CD4-positive, CD25-positive, alpha-beta regulatory T cell (primary cell): ENCODE results near the gene TRPV6. TPM values are rescaled to one million over a fixed set of nuclear protein-coding genes. Genes with fewer than 3 reads are reported as not detected.

ENCODE experiments used
- ATAC-seq, 2 donors: fragments of 150-1000 bp; cut with Tn5 transposase; one replicate each; pipeline ENCODE4 v1.10.0; 2021; ENCODE audit warnings: low read depth in 2 of 2, moderate number of reproducible peaks in 2 of 2, moderate library complexity in 1 of 2
- DNase-seq, 3 donors: peaks; one replicate each; pipeline versions ENCODE4 v3.0.0 to v3.0.0-alpha.2; 2012 to 2022; ENCODE audit warnings: mixed read lengths in 1 of 3
- H3K27ac ChIP-seq: one replicate; pipeline ENCODE4 v1.7.0; 2013; ENCODE audit warnings: mild to moderate bottlenecking, low read length; ENCODE audit not compliant: insufficient read depth, poor library complexity, severe bottlenecking
- H3K27me3 ChIP-seq: one replicate; pipeline ENCODE4 v1.7.0; 2013; ENCODE audit warnings: low read length; ENCODE audit not compliant: control insufficient read depth, insufficient read depth
- H3K36me3 ChIP-seq: one replicate; pipeline ENCODE4 v1.7.0; 2013; ENCODE audit warnings: mild to moderate bottlenecking, low read length, moderate library complexity; ENCODE audit not compliant: control insufficient read depth, insufficient read depth
- H3K4me1 ChIP-seq: 2 replicates; pipeline ENCODE4 v1.7.0; 2013; ENCODE audit warnings: mild to moderate bottlenecking, low read length; ENCODE audit not compliant: insufficient read depth, control insufficient read depth, poor library complexity, severe bottlenecking
- H3K4me3 ChIP-seq: one replicate; pipeline ENCODE4 v1.7.0; 2013; ENCODE audit warnings: low read depth, mild to moderate bottlenecking, low read length, moderate library complexity
- H3K9me3 ChIP-seq, 2 experiments: 1 replicate in 1 of 2; 2 replicates in 1 of 2; pipeline ENCODE4 v1.7.0; 2013; ENCODE audit warnings: low read length in 2 of 2, mild to moderate bottlenecking in 1 of 2, moderate library complexity in 1 of 2; ENCODE audit not compliant: control insufficient read depth in 2 of 2
- H3K27ac Mint-ChIP-seq, 3 donors: one replicate each; pipeline ENCODE4 v1.8.0; 2020 to 2022; ENCODE audit warnings: mild to moderate bottlenecking in 3 of 3, mixed read lengths in 3 of 3, moderate library complexity in 2 of 3
- H3K27me3 Mint-ChIP-seq: one replicate; pipeline ENCODE4 v1.8.0; 2022; ENCODE audit warnings: mild to moderate bottlenecking, mixed read lengths
- H3K36me3 Mint-ChIP-seq: one replicate; pipeline ENCODE4 v1.8.0; 2020; ENCODE audit warnings: mixed read lengths
- H3K4me1 Mint-ChIP-seq, 4 donors: one replicate each; pipeline ENCODE4 v1.8.0; 2020 to 2022; ENCODE audit warnings: mixed read lengths in 4 of 4, mild to moderate bottlenecking in 1 of 4
- H3K4me3 Mint-ChIP-seq, 4 donors: one replicate each; pipeline ENCODE4 v1.8.0; 2020 to 2022; ENCODE audit warnings: mild to moderate bottlenecking in 4 of 4, mixed read lengths in 4 of 4, moderate library complexity in 3 of 4
- H3K9me3 Mint-ChIP-seq, 7 donors: one replicate each; pipeline ENCODE4 v1.8.0; 2020 to 2022; ENCODE audit warnings: mixed read lengths in 7 of 7, mild to moderate bottlenecking in 3 of 7, moderate library complexity in 2 of 7
- polyA plus RNA-seq, 4 donors: library from polyadenylated mRNA; unstranded; fragments of 300-500 nt; fragmentation: Illumina TruSeq; gene quantifications; one replicate each; pipeline ENCODE4 v1.2.3, GENCODE V29; 2021
- total RNA-seq: library from RNA; stranded (reverse); gene quantifications from one replicate; pipeline ENCODE4 v1.2.3, GENCODE V29; 2022

TRPV6 gene
- total RNA-seq (not detected), polyA plus RNA-seq (under 1 TPM in 2 of 4 donors, not detected in 2; 0.17 to 0.30 TPM)

DNA sequence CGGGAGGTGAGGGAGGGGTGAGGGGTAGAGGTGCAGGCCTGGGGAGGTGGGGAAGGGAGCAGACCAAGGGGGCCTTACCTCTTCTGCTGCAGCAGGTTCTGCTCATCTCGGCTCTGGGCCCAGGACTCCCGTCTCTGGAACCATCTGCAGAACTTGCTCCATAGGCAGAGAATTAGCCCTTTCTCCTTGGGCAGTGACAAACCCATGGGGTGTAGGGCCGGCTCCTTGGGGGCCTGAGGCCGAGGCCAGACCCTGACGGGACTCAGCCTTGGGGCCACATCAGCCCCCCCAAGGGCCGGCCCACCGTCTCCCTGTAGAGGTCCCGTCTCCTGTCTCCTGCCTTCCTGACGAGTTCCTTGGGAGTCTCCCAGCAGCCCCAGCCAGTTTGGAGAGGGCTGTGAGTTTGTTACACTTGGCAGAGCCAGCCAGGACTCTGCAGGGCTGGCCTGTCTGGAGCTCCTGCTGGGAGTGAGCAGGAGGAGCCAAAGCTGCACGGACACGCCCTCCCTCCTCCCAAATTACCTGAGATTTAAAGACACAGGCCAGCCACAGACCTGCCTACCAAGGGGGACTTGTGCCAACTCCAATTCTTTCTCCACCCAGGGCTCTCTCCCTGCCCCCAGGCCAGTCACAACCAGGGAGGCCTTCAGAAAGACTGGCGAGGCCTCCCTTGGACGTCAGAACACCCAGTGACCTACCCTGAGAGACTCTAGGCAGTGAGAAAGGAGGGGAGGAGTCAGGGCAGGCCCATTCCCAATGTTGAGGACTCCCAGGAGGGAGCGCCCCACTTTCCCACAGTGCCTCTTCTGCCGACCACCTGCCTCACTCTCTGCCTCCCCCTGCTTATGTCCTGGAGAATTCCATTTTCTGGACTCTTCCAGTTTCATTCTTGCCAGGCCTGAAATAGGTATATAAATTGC is at the start of gene TRPV6:
Gene TRPV6 (minus strand): TSS at position 435 of the 920 bp plus-strand sequence.
- no peak within 1 kb of the TSS for H3K27ac Mint-ChIP-seq
- peaks cover 0 to 4% (median 0%) of the 10 kb centered on the region in 7 donors for H3K9me3 Mint-ChIP-seq
- H3K4me1 Mint-ChIP-seq = peaks cover 0 to 4% (median 2%) of the 10 kb centered on the region in 4 donors
- H3K36me3 Mint-ChIP-seq = no peaks in the 10 kb centered on the region
- H3K4me3 ChIP-seq = no peak within 1 kb of the TSS
- H3K4me1 ChIP-seq = peaks cover 3% of the 10 kb centered on the region
- no peaks in the 10 kb centered on the region for H3K27me3 ChIP-seq
- H3K36me3 ChIP-seq = no peaks in the 10 kb centered on the region
- peaks cover 6% of the 10 kb centered on the region for H3K27me3 Mint-ChIP-seq
- DNase-seq = no peak
- H3K4me3 Mint-ChIP-seq = no peak within 1 kb of the TSS
- ATAC-seq = no peak
- H3K9me3 ChIP-seq = no peaks in the 10 kb centered on the region
- no peak within 1 kb of the TSS for H3K27ac ChIP-seq

DNA sequence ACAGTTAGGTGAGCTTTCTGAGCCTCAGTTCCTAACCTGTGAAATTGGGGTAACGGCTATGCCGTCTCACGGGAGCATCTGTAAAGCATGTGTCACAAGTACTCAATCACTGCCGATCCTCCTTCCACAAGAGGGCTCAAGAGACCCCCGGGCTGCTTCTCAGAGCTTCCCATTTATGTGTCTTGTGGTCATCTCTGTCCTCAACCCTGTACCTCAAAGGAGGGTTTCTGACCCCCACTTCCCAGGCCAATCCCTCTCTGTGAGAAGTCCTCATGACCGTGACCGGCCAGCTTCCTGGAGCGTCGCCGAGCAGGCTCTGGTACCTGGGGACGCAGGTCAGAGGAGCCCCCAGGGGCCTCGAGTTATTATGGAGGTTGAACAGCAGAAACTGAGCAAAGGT is 48.5 kb upstream of the TRPV6 start:
- Mint-ChIP-seq H3K27me3 (peaks cover 20% of the 10 kb centered on the region), H3K36me3 (no peaks in the 10 kb centered on the region), H3K4me3 (no peak overlapping the region), H3K27ac (no peak overlapping the region), H3K9me3 (peaks cover 0 to 3% (median 0%) of the 10 kb centered on the region in 7 donors), H3K4me1 (peaks cover 0 to 3% (median 0%) of the 10 kb centered on the region in 4 donors)
- Histone ChIP-seq H3K9me3 (no peaks in the 10 kb centered on the region), H3K36me3 (no peaks in the 10 kb centered on the region), H3K4me3 (no peak overlapping the region), H3K4me1 (no peaks in the 10 kb centered on the region), H3K27me3 (no peaks in the 10 kb centered on the region), H3K27ac (no peak overlapping the region)
- DNase-seq (no peak), ATAC-seq (no peak)

DNA sequence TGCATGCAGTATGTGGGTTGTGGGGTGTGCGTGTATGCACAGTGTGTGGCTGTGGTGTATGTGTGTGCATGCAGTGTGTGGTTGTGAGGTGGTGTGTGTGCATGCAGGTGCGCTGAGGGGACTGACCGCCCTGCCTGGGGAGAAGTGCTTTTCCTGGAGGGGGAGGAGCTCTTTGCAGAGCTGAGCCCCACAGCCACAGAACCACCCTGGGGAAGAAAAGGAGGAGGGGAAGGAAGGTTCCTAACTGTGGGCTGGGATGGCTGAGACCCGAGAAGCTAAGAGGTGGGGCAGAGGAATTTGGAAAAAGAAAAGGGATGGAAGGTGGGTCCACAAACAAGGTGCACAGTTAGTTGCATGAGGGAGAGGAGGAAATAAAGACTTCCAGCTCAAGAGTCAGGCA is 48.1 kb upstream of the TRPV6 start, which contains the start of gene TRPV5:
Gene TRPV5 (minus strand): TSS at position 123 of the 400 bp plus-strand sequence. CDS start 287 bp downstream, outside the sequence.
- no peak within 1 kb of the TSS for H3K4me3 ChIP-seq
- no peak within 1 kb of the TSS for H3K4me3 Mint-ChIP-seq

DNA sequence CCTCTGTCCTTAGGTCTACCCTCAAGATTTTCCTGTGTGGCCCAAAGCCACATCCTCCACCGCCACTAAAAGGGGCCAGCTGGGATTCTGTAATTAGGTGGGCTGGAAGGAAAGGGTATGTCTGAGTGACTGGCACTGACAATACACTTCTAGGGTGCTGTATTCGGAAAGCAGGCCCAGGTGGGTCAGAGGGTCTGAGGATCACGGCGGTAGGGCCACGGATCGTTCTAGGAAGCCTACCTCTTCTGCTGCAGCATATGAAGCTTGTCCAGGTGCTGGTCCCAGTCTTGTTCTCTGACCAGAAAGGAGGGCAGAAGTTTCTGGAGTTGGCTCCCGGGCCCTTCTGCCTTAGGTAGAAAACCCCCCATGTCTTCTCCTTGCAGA is 47.5 kb upstream of the TRPV6 start:
- Mint-ChIP-seq H3K4me1 (peaks cover 0 to 3% (median 0%) of the 10 kb centered on the region in 4 donors), H3K4me3 (no peak overlapping the region), H3K27me3 (peaks cover 20% of the 10 kb centered on the region), H3K27ac (no peak overlapping the region), H3K36me3 (no peaks in the 10 kb centered on the region), H3K9me3 (peaks cover 0 to 3% (median 0%) of the 10 kb centered on the region in 7 donors)
- no peak for DNase-seq
- Histone ChIP-seq H3K4me3 (no peak overlapping the region), H3K27ac (no peak overlapping the region), H3K4me1 (no peaks in the 10 kb centered on the region), H3K9me3 (no peaks in the 10 kb centered on the region), H3K36me3 (no peaks in the 10 kb centered on the region), H3K27me3 (no peaks in the 10 kb centered on the region)
- no peak for ATAC-seq

More for the DNA sequence above, 48.1 kb upstream of the TRPV6 start, which contains the start of gene TRPV5:
- peaks cover 20% of the 10 kb centered on the region for H3K27me3 Mint-ChIP-seq
- H3K36me3 ChIP-seq = no peaks in the 10 kb centered on the region
- H3K36me3 Mint-ChIP-seq = no peaks in the 10 kb centered on the region
- H3K4me1 ChIP-seq = no peaks in the 10 kb centered on the region
- ATAC-seq (no peak), DNase-seq (no peak)
- peaks cover 0 to 3% (median 0%) of the 10 kb centered on the region in 4 donors for H3K4me1 Mint-ChIP-seq
- no peak within 1 kb of the TSS for H3K27ac ChIP-seq
- peak within 1 kb of the TSS in 1 of 3 donors; percentile 12 for H3K27ac Mint-ChIP-seq
- peaks cover 0 to 3% (median 0%) of the 10 kb centered on the region in 7 donors for H3K9me3 Mint-ChIP-seq
- no peaks in the 10 kb centered on the region for H3K9me3 ChIP-seq
- no peaks in the 10 kb centered on the region for H3K27me3 ChIP-seq

DNA sequence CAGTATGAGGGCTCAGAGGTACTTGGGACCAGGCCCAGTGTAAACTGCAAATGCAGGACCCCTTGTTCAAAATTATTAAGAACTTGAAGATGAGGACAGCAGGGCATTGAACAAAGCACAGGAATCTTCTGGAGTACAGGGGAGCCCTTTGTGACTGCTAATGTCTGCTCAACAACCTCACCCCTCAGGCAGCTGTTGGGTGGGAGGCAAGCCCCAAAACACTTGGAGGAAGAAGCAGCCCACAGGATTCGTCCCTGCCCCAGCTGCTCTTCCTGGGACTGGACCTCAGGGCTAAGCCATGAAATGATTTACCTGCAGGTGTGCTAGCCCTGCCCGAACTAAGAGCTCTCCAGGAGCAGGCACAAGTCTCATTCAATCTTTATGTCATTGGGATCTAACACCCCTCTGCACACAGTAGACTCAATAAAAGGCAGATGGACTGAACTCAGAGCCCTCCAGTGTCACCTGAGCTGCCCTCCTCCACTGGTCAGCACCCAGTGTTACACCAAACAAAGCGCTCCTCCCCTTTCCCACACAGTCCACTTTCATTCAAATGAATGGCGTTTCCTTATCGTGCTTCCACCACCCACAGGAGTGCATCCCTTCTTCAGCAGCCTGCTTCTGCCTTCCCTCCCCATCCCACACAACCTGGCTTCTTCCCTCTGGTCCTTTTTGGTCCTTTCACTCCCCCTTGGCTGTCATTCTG is 47.0 kb upstream of the TRPV6 start:
- Histone ChIP-seq H3K9me3 (no peaks in the 10 kb centered on the region), H3K27me3 (no peaks in the 10 kb centered on the region), H3K4me3 (no peak overlapping the region), H3K36me3 (no peaks in the 10 kb centered on the region), H3K4me1 (no peaks in the 10 kb centered on the region), H3K27ac (no peak overlapping the region)
- H3K4me3 Mint-ChIP-seq = no peak overlapping the region
- no peak overlapping the region for H3K27ac Mint-ChIP-seq
- no peaks in the 10 kb centered on the region for H3K36me3 Mint-ChIP-seq
- ATAC-seq (no peak), DNase-seq (no peak)
- peaks cover 20% of the 10 kb centered on the region for H3K27me3 Mint-ChIP-seq
- peaks cover 0 to 3% (median 0%) of the 10 kb centered on the region in 4 donors for H3K4me1 Mint-ChIP-seq
- H3K9me3 Mint-ChIP-seq = peaks cover 0 to 3% (median 0%) of the 10 kb centered on the region in 7 donors

DNA sequence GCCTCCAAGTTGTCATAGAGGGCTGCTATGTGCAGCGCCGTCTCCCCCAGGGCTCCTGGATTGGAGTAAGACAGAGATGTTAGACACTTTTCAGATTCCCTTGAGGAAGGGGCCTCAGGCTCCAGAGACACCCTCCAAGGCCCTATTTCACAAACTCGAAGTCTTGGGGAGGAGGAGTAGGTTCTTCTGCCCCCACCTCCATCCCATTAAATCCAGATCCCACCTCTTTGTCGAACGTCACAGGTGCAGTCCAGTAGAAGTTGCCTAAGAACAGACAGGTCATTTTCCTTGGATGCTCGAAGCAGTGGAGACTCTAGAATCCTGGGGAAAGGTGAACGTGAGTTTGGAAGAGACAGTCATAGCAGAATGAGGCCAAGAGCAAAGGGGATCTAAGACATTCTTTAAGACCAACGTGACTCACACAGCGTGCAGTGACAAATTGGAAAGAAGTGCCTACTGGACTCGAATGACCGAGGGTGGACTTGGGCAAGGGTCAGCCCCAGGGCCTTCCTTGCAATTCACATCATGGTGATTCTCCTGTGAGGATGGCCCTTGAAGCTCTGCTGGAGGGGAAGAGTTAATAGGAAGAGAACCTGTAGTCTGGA is 44.7 kb upstream of the TRPV6 start:
- Mint-ChIP-seq H3K27ac (no peak overlapping the region), H3K36me3 (no peaks in the 10 kb centered on the region), H3K9me3 (peaks cover 0 to 3% (median 0%) of the 10 kb centered on the region in 7 donors), H3K4me1 (peaks cover 0 to 3% (median 0%) of the 10 kb centered on the region in 4 donors), H3K4me3 (no peak overlapping the region), H3K27me3 (peaks cover 20% of the 10 kb centered on the region)
- no peak overlapping the region for H3K4me3 ChIP-seq
- H3K27ac ChIP-seq = no peak overlapping the region
- no peaks in the 10 kb centered on the region for H3K4me1 ChIP-seq
- no peaks in the 10 kb centered on the region for H3K27me3 ChIP-seq
- H3K36me3 ChIP-seq = no peaks in the 10 kb centered on the region
- no peaks in the 10 kb centered on the region for H3K9me3 ChIP-seq
- ATAC-seq (no peak), DNase-seq (no peak)

DNA sequence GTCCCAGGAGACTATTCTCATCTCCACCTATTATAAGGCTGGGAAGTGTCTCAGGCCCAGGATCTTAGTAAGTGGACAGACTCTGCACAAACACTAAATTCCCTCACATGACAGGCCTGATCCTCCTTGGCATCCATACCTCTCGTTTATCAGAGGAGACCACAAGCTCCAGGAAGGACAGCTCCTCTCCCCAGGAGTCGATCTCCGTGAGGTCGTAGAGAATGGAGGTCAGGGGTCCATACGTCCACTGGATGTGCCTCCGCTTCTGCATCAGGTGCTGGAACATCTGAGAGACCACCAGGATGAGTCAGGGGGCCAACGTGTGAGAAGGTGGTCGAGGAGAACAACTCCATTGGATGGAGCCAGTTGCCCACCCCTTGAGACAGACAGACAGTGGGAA is 42.4 kb upstream of the TRPV6 start:
- Histone ChIP-seq H3K4me1 (no peaks in the 10 kb centered on the region), H3K36me3 (no peaks in the 10 kb centered on the region), H3K4me3 (no peak overlapping the region), H3K27me3 (no peaks in the 10 kb centered on the region), H3K9me3 (no peaks in the 10 kb centered on the region), H3K27ac (no peak overlapping the region)
- peaks cover 0 to 1% (median 0%) of the 10 kb centered on the region in 7 donors for H3K9me3 Mint-ChIP-seq
- H3K4me1 Mint-ChIP-seq = no peaks in the 10 kb centered on the region
- ATAC-seq (no peak), DNase-seq (no peak)
- no peak overlapping the region for H3K4me3 Mint-ChIP-seq
- peaks cover 6% of the 10 kb centered on the region for H3K27me3 Mint-ChIP-seq
- H3K36me3 Mint-ChIP-seq = no peaks in the 10 kb centered on the region
- no peak overlapping the region for H3K27ac Mint-ChIP-seq
